Measurements from ENCODE around the gene CERK. TPM values are rescaled to one million over a fixed set of nuclear protein-coding genes. Genes with fewer than 3 reads are reported as not detected.

Gene CERK
- total RNA-seq, 1 donor from 2014 or later, result 69.6 TPM

DNA sequence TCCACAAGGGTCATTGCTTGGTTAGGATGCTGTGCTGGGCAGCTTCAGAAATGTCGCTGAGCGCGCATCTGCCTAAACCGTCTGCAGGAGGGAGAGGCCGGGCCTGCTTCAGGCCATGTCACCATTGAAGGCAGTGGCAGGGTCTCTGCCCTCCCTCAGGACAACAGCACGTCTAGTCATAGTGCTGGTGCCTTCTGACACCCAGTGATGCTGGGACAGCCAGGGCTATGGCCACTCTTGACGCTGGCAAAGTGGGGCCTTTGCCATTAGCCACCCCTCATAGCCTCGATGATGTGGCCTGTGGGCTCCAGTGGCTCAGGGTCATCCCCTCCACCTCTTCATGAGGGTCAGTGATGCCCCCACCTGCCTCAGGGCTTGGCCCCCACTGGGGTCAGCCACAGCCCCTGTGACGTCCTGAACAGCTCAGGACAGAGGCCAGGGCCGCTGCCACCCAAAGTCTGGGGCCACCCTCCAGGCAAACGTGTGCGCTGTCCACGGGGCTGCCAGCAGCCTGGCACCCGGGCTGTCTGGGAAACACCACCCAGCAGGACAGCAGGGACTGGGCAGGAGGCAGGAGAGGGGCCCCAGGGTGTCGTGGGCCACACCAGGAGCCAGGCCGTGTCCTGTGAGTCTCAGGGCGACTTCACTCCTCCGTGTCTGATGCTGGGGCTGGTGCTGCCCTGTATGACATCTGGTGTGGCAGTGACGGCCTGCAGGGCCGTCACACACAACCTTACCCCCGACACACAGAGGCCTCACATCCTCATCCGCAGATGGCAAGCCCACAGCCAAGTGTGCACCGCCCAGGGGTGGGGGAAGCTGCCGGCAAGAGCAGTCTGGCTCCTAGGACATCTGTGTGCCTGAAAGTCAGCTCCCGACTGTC, 42.5 kb downstream of the CERK start:
- Mint-ChIP-seq H3K4me1 (ENCODE audit: low read depth) (no peaks in the 10 kb centered on the region), H3K9me3 (no peaks in the 10 kb centered on the region), H3K27me3 (ENCODE audit: insufficient read depth) (no peaks in the 10 kb centered on the region), H3K4me3 (no peak overlapping the region), H3K27ac (no peak overlapping the region), H3K36me3 (ENCODE audit: low read depth) (peaks cover 32% of the 10 kb centered on the region)
- no peak for DNase-seq (ENCODE audit: low spot score)
- intact Hi-C loops (cut with micrococcal nuclease), result no loop called here

DNA sequence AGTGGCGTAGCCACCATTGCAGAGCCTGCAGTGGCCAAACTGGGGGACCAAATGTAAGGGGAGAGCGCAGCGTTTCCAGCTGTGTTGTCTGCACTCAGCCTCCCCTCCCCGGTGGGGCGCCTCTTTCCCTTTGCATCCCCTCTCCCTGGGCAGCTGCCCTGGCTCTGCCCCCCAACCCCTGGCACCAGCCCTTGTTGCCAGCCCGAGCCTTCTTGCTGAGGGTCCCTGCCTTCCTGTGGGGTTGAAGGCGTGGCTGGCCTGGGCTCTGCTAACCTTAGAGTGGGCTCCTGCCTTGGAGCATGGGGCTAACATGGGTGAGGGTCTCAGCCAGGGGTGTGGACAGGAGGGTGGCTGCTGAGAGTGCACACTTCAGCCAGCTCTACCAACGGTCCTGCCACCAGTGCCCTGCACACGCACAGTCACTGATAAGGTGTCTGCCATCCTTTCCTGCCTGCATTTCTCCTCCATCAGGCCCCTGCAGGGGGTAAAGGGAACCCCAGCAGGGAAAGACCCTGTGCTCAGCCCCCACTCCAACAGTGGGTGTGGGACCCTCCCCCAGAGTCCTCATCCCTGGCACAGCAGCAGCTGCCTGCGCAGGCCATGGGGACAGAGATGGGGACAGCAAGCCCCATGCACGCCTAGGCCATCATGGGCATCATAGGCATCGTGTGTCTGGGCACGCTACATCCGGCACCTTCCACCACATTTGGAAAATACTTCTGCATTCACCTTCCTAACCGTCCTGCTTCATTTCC, 43.5 kb downstream of the CERK start:
- Mint-ChIP-seq H3K4me1 (ENCODE audit: low read depth) (no peaks in the 10 kb centered on the region), H3K4me3 (no peak overlapping the region), H3K27me3 (ENCODE audit: insufficient read depth) (no peaks in the 10 kb centered on the region), H3K27ac (no peak overlapping the region), H3K36me3 (ENCODE audit: low read depth) (peaks cover 35% of the 10 kb centered on the region), H3K9me3 (no peaks in the 10 kb centered on the region)
- DNase-seq (ENCODE audit: low spot score), result no peak
- intact Hi-C loops (cut with micrococcal nuclease), result no loop called here

DNA sequence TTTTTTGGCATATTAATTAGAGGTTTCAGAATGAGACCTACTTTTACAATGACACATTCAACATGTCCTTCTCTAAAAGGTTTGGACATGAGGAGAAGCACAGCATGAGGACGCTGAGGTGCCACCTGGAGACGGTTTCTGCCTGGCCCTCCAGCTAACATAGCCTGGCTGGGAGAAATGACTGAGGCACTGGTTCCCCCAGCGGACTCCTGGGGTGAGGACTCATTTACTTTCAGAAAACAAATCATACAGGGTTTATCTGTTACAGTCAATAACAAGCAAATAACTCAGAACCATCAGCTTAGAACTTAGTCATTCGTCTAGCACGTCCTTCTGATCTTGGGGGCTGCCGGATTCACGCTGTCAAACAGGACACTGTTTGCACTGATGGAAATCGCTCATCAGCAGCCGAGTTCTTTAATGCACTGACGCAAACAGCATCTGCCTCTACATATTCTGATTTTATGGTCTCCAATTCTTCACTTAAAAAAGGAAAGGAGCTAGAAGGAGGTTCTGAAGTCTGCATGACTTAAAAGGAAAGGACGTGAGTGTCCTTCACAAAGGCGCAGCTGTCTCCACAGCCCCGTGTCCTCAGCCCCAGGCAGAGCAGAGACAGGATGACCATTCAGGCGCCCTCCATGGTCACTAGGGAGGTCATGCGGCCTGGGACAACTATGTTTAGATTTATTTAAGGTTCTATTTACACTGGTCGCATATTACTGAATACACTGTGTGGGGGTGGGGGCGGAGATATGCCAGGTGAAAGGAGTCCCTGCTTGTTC, 44.2 kb downstream of the CERK start:
- H3K27ac Mint-ChIP-seq, result no peak overlapping the region
- H3K4me3 Mint-ChIP-seq, result no peak overlapping the region
- H3K9me3 Mint-ChIP-seq, result no peaks in the 10 kb centered on the region
- intact Hi-C loops (cut with micrococcal nuclease), result no loop called here
- no peak for DNase-seq (ENCODE audit: low spot score)
- no peaks in the 10 kb centered on the region for H3K27me3 Mint-ChIP-seq (ENCODE audit: insufficient read depth)
- peaks cover 29% of the 10 kb centered on the region for H3K36me3 Mint-ChIP-seq (ENCODE audit: low read depth)
- H3K4me1 Mint-ChIP-seq (ENCODE audit: low read depth), result no peaks in the 10 kb centered on the region

DNA sequence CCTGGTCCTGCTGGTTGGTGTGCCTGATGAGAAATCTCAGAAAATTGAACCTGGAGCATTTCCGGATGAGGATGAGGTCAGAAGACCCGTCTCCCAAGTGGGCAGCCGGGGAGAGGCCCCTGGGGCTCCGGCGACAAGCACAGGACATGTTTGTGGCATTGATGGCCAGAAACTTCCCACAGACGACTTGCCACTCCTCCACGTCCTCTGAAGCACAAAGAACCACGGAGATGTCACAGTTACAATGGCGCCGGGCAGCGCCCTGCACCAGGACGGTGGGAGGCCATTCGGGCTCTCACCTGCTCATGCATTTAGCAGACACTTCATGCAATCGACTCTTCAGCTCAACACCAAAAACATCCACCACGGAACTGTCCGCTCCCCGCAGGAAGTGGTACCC, 46.5 kb downstream of the CERK start:
- Mint-ChIP-seq H3K36me3 (ENCODE audit: low read depth) (peaks cover 26% of the 10 kb centered on the region), H3K9me3 (no peaks in the 10 kb centered on the region), H3K4me3 (no peak overlapping the region), H3K27me3 (ENCODE audit: insufficient read depth) (no peaks in the 10 kb centered on the region), H3K4me1 (ENCODE audit: low read depth) (no peaks in the 10 kb centered on the region), H3K27ac (no peak overlapping the region)
- intact Hi-C loops (cut with micrococcal nuclease), result no loop called here
- DNase-seq (ENCODE audit: low spot score), result no peak

DNA sequence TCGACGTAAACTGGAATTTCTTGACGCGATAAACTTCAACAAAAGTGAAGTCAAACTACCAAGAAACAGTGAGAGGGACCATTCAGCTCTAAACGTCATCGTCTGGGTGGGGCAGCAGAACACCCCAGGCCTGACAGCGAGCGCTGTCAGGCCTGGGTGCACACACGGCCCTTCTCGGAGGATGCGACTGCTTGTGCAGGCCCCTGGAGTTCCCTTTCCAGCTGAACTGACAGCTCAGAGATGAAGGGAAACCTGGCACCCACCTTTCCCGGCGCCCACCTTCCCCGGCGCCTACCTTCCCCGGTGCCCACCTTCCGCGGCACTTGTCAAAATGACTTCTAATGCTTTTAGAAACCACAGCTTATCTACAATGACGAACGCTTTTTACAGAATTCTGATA, 47.9 kb downstream of the CERK start:
- Mint-ChIP-seq H3K9me3 (no peaks in the 10 kb centered on the region), H3K36me3 (ENCODE audit: low read depth) (peaks cover 32% of the 10 kb centered on the region), H3K27me3 (ENCODE audit: insufficient read depth) (no peaks in the 10 kb centered on the region), H3K4me3 (no peak overlapping the region), H3K4me1 (ENCODE audit: low read depth) (peaks cover 10% of the 10 kb centered on the region), H3K27ac (no peak overlapping the region)
- no peak for DNase-seq (ENCODE audit: low spot score)
- intact Hi-C loops (cut with micrococcal nuclease), result no loop called here

DNA sequence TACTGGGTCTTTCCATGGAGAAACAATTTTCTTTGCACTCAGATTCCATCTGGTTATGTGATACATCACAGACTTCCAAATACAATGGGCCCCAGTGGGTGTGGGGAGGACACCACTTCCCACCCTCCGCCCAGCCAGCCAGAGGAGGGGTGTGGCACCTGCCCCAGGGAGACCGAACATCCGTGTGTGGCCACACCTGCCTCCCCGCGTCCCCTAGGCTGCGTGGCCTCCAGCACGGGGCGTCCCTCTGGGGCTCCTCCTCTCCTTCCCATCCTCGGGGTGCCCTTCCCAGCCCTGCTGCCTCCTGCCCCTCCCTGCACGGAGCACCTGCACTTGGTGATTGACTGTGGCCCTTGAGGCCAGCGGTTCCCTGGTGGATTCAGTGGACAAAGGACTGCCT, 49.1 kb downstream of the CERK start:
- Mint-ChIP-seq H3K9me3 (no peaks in the 10 kb centered on the region), H3K36me3 (ENCODE audit: low read depth) (peaks cover 29% of the 10 kb centered on the region)
- intact Hi-C loops (cut with micrococcal nuclease), result no loop called here

DNA sequence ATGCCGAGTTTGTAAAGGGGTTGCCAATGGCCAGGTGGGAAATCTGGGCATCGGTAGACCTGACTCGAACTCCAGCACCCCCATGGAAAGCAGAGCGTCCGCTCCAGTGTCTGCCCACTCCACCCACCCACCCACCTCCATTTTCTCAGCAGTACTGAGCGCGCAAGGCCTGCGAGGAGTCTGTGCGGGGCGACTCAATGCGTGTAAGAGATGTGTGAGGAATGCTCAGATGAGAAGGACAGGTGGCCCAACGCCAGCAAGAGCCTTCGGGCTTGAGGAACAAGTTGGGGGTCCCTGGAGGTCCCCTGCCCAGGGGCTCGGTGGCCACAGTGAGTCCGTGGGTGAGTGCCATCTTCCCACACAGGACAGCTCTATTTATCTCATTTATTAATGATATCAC, 50.6 kb downstream of the CERK start:
- H3K27me3 Mint-ChIP-seq (ENCODE audit: insufficient read depth), result no peaks in the 10 kb centered on the region
- no peak overlapping the region for H3K4me3 Mint-ChIP-seq
- H3K4me1 Mint-ChIP-seq (ENCODE audit: low read depth), result peaks cover 10% of the 10 kb centered on the region
- H3K27ac Mint-ChIP-seq, result no peak overlapping the region
- no peak for DNase-seq (ENCODE audit: low spot score)
- intact Hi-C loops (cut with micrococcal nuclease), result no loop called here
- no peaks in the 10 kb centered on the region for H3K9me3 Mint-ChIP-seq
- peaks cover 27% of the 10 kb centered on the region for H3K36me3 Mint-ChIP-seq (ENCODE audit: low read depth)

More for the DNA sequence above, 49.1 kb downstream of the CERK start:
- no peaks in the 10 kb centered on the region for H3K27me3 Mint-ChIP-seq (ENCODE audit: insufficient read depth)
- DNase-seq (ENCODE audit: low spot score), result no peak
- H3K4me1 Mint-ChIP-seq (ENCODE audit: low read depth), result peaks cover 10% of the 10 kb centered on the region
- no peak overlapping the region for H3K4me3 Mint-ChIP-seq
- no peak overlapping the region for H3K27ac Mint-ChIP-seq

DNA sequence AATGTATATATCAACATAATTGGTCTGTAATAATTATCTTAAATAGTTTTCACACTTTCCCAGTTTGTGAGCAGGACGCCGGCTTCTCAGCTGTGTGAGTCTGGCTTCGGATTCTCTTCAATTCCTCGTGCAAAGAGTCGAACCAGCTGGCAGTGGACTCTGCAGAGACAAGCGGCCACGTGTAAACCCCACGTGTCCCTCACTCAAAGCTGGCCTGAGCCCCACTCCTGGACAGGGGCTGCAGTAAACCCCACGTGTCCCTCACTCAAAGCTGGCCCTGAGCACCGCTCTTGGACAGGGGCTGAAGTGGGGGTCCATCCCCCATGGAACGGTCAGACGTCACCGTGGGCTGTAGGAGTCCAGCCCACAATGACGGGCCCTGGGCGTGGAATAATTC, 51.0 kb downstream of the CERK start:
- peaks cover 27% of the 10 kb centered on the region for H3K36me3 Mint-ChIP-seq (ENCODE audit: low read depth)
- no peaks in the 10 kb centered on the region for H3K9me3 Mint-ChIP-seq
- H3K4me1 Mint-ChIP-seq (ENCODE audit: low read depth), result peaks cover 10% of the 10 kb centered on the region
- DNase-seq (ENCODE audit: low spot score), result no peak
- no peaks in the 10 kb centered on the region for H3K27me3 Mint-ChIP-seq (ENCODE audit: insufficient read depth)
- intact Hi-C loops (cut with micrococcal nuclease), result no loop called here
- H3K27ac Mint-ChIP-seq, result no peak overlapping the region
- no peak overlapping the region for H3K4me3 Mint-ChIP-seq

DNA sequence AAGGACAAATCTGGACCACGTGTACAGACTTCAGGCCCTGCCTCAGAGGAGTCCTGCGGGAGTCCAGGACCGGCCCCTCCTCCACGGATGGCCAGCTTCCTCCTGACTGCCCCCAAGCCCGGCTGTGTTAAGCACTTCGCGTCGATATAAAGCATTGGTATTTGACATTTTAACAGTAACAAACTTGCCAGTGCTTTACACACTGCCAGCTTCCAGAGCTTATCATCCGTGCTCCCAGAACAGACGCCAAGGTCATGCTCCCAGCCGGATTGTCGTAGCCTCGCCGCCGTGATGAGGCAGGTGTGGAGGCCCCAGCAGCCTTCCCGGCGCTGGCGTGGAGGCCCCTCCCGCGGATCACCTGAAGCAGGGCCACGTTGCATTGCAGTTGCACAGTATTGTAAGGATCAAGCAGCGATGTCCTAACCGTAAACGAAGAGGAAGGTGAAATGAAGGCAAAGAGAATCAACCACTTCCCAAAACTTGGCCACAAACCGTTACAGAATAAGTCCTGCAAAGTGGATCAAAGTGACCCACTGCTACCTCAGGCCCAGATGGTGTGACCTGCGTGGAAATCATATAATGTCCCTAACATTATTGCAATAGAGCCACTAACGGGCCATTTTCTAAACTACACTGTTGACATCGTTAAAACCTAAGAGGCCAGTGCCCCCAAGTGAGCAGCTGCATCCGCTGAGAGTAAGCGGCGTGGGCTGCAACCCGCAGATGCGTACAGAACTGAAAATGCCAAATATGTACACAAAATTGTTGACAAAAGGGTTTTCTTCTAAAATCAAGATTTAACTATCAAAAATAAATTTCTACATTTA, 51.6 kb downstream of the CERK start:
- no peaks in the 10 kb centered on the region for H3K27me3 Mint-ChIP-seq (ENCODE audit: insufficient read depth)
- DNase-seq (ENCODE audit: low spot score), result no peak
- H3K36me3 Mint-ChIP-seq (ENCODE audit: low read depth), result peaks cover 22% of the 10 kb centered on the region
- H3K4me1 Mint-ChIP-seq (ENCODE audit: low read depth), result peaks cover 10% of the 10 kb centered on the region
- H3K4me3 Mint-ChIP-seq, result no peak overlapping the region
- no peaks in the 10 kb centered on the region for H3K9me3 Mint-ChIP-seq
- peak overlapping the region; percentile 7 for H3K27ac Mint-ChIP-seq
- intact Hi-C loops (cut with micrococcal nuclease), result no loop called here

DNA sequence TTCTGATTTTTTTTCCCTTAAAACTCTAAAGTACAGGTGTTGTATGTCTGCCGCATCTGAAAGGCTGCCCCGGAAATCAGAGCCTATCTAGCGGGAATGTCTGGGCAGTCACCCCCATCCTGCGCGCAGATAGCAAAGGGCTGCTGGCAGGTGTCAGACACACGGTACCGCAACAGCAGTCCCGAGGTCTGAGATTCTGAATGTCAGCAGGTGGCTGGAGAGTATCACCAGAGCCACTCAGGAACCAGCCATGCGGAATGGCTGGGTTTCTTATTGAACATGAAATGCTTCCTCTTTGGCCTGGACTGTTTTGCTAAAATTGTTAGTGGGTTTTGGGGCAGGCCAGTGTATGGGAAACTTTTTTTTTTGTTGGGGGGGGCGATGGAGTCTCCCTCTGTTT, 53.3 kb downstream of the CERK start:
- Mint-ChIP-seq H3K9me3 (no peaks in the 10 kb centered on the region), H3K36me3 (ENCODE audit: low read depth) (peaks cover 13% of the 10 kb centered on the region), H3K27me3 (ENCODE audit: insufficient read depth) (no peaks in the 10 kb centered on the region), H3K4me1 (ENCODE audit: low read depth) (peaks cover 10% of the 10 kb centered on the region), H3K4me3 (no peak overlapping the region), H3K27ac (peak overlapping the region; percentile 12)
- no peak for DNase-seq (ENCODE audit: low spot score)
- intact Hi-C loops (cut with micrococcal nuclease), result no loop called here

DNA sequence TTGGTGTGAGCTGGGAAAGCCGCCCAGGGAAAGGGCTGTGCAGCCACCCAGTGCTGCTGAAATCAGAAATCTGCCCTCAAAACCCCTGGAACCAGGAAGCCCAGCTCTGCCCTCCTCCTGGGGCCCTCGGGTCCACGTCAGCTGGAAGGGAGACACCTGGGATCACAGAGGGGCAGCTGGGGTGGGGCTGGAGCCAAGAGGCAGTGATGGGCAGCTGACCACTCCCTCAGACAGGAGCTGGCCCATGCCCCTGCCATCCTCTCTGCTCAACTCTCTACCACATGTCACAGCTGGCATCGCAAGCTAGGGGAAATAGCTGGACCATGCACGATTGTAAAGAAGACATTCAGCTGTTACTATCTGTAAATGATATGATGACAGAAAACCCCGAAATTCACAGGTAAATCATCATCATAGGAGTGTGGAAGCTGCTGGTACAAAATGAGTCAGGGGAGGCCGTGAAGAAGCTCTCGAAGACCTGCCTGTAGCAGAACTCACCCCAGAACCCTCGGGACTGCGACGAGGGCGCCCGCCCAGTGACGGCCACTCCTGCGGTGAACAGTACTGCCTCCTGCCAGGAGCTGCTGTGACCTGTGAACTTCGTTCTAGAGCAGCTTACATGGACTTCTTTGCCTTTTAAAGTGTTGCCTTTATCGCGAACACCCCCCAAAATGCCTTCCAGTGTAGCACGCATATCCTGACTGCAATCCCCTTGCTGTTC, 55.9 kb downstream of the CERK start:
- no peak for DNase-seq (ENCODE audit: low spot score)
- Mint-ChIP-seq H3K4me3 (no peak overlapping the region), H3K4me1 (ENCODE audit: low read depth) (peaks cover 10% of the 10 kb centered on the region), H3K27ac (no peak overlapping the region), H3K36me3 (ENCODE audit: low read depth) (peaks cover 14% of the 10 kb centered on the region), H3K27me3 (ENCODE audit: insufficient read depth) (no peaks in the 10 kb centered on the region), H3K9me3 (no peaks in the 10 kb centered on the region)
- intact Hi-C loops (cut with micrococcal nuclease), result no loop called here

DNA sequence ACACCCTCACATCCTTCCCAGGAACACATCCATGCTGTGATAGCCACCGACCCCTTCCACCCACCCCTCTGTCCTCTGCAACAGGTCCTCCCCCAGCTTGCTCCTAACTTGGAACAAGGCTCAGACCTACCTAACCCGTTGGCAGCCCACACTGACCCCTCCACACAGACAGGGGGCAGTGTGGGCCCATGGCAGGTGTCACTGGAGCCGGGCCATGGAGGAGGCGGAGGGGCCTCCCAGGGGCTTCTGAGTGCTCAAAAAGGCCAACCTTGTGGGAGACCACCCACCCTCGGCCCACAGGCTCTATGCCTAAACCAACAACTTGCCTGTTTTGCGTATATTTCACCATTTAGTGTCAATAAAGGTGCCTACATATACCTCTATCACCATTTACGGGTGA, 57.0 kb downstream of the CERK start:
- Mint-ChIP-seq H3K4me1 (ENCODE audit: low read depth) (peaks cover 5% of the 10 kb centered on the region), H3K36me3 (ENCODE audit: low read depth) (peaks cover 10% of the 10 kb centered on the region), H3K9me3 (no peaks in the 10 kb centered on the region), H3K4me3 (no peak overlapping the region), H3K27me3 (ENCODE audit: insufficient read depth) (no peaks in the 10 kb centered on the region), H3K27ac (no peak overlapping the region)
- intact Hi-C loops (cut with micrococcal nuclease), result no loop called here
- no peak for DNase-seq (ENCODE audit: low spot score)
